K562 (cell line): ENCODE measurements around the gene ZBTB20. TPM values are rescaled to one million over a fixed set of nuclear protein-coding genes. Genes with fewer than 3 reads are reported as not detected.

Experiments
- ARNT ChIP-seq, 2 experiments: fragments of 450-650 bp; IDR thresholded peaks; 2 replicates each; pipeline ENCODE4 v1.6.1; 2016; ENCODE audit warnings: mild to moderate bottlenecking in 1 of 2
- CBFA2T3 ChIP-seq: fragments of 450-650 bp; IDR thresholded peaks from 2 replicates; pipeline ENCODE4 v1.6.1; 2017
- FOXP1 ChIP-seq: sonication (generic); formaldehyde crosslinking; IDR thresholded peaks from 2 replicates; pipeline ENCODE4 v1.8.0; 2022; ENCODE audit warnings: mild to moderate bottlenecking, missing genetic modification reagents
- HNRNPK ChIP-seq: fragments of 200-400 bp; formaldehyde crosslinking; IDR thresholded peaks from one replicate; pipeline ENCODE4 v1.6.1; 2018; ENCODE audit warnings: mild to moderate bottlenecking, low read depth, low read length; ENCODE audit not compliant: poor library complexity, severe bottlenecking
- KLF6 ChIP-seq: fragments of 250-450 bp; sonication (Bioruptor Pico); IDR thresholded peaks from 2 replicates; pipeline ENCODE4 v1.4.0; 2020; ENCODE audit warnings: mild to moderate bottlenecking, moderate library complexity, borderline replicate concordance
- POLR2AphosphoS2 ChIP-seq: IDR thresholded peaks from 2 replicates; pipeline ENCODE4 v1.6.1; 2012; ENCODE audit warnings: low read length, improper control_type of control experiment
- STAG1 ChIP-seq: sonication (generic); formaldehyde crosslinking; IDR thresholded peaks from 2 replicates; pipeline ENCODE4 v1.5.0; 2020; ENCODE audit warnings: missing genetic modification reagents, borderline replicate concordance
- TBP ChIP-seq: optimal IDR thresholded peaks from 2 replicates; pipeline ENCODE3; 2011; ENCODE audit warnings: low read depth, low read length, improper control_type of control experiment
- ZBTB2 ChIP-seq: fragments of 450-650 bp; IDR thresholded peaks from 2 replicates; pipeline ENCODE4 v1.6.1; 2016; ENCODE audit warnings: antibody characterized with exemption
- ZNF318 ChIP-seq, 2 experiments: fragments of 450-650 bp; IDR thresholded peaks; 2 replicates each; pipeline ENCODE4 v1.6.1; 2016; ENCODE audit warnings: mild to moderate bottlenecking in 2 of 2, borderline replicate concordance in 1 of 2, low read depth in 1 of 2, moderate library complexity in 1 of 2
- polyA plus RNA-seq, 8 experiments: library from polyadenylated mRNA; depleted of rRNA in 4 of 8; stranded (reverse) in 5 of 8; unstranded in 3 of 8; fragments of >200 nt; fragmentation: Nextera tagmentation in 2 of 8; fragmentation: Illumina TruSeq in 1 of 8; extraction: Ambion mirVana in 2 of 8; extraction: Trizol in 1 of 8; gene quantifications; 2 replicates each; pipeline versions ENCODE4 v1.2.1 to v1.2.3, GENCODE V29; 2011 to 2014; ENCODE audit warnings: inconsistent platforms in 1 of 8, missing spikeins in 1 of 8
- total RNA-seq, 7 experiments: library from RNA; depleted of rRNA in 6 of 7; stranded (reverse); fragments of >200 nt in 6 of 7; fragmentation: Illumina TruSeq in 2 of 7; extraction: Trizol in 2 of 7; gene quantifications; 2 replicates each; pipeline versions ENCODE4 v1.2.1 to v1.2.3, GENCODE V29; 2011 to 2021; ENCODE audit warnings: low replicate concordance in 1 of 7

ZBTB20 gene
- total and polyA plus RNA-seq, 9 of the 15 experiments (the other 6 are each of a cell fraction or from before 2014, with no cell fraction given): 0.17 to 1.7 (median 0.45) TPM

- TF ChIP-seq HNRNPK (no peak), ZNF318 (IDR thresholded peaks at IDR 0.05; ENCODE audit: borderline replicate concordance in 1 of 2, low read depth in 1 of 2) (no peak), POLR2AphosphoS2 (no peak), ARNT (IDR thresholded peaks at IDR 0.05) (no peak), ZBTB2 (no peak), STAG1 (no peak), TBP (no peak), CBFA2T3 (no peak), KLF6 (CRISPR knock-in tag) (no peak), FOXP1 (CRISPR knock-in tag) (no peak)
Measured at GRCh38 chr3:114481113-114481512, 666.0 kb downstream of the ZBTB20 start (continued).
